Measurements from ENCODE around the gene COL18A1.

DNA sequence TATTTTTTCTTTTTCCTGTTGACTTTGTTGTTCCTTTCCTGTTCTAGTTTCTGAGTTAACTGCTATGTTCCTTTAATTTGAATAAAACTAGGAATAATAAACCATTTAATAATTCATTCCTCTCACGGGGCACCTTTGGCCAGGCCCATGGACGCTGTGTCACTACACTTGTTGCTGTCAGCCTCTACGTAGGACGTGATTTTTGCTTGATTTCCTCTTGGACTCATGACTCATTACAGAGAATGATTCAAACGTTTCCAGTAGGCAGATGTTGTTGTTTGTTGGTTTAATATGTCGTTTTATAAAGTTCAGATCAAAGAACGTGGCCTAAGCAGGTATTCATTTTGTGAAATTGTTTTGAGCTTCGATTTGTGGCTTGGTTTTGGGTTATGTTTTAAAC, 146.4 kb downstream of the COL18A1 start:
- no peak for TF ChIP-seq POLR2A (IDR thresholded peaks at IDR 0.05)
- TF ChIP-seq, protein P1, sequence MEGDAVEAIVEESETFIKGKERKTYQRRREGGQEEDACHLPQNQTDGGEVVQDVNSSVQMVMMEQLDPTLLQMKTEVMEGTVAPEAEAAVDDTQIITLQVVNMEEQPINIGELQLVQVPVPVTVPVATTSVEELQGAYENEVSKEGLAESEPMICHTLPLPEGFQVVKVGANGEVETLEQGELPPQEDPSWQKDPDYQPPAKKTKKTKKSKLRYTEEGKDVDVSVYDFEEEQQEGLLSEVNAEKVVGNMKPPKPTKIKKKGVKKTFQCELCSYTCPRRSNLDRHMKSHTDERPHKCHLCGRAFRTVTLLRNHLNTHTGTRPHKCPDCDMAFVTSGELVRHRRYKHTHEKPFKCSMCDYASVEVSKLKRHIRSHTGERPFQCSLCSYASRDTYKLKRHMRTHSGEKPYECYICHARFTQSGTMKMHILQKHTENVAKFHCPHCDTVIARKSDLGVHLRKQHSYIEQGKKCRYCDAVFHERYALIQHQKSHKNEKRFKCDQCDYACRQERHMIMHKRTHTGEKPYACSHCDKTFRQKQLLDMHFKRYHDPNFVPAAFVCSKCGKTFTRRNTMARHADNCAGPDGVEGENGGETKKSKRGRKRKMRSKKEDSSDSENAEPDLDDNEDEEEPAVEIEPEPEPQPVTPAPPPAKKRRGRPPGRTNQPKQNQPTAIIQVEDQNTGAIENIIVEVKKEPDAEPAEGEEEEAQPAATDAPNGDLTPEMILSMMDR (IDR thresholded peaks at IDR 0.05) = no peak
